Stimulated activated CD8-positive, alpha-beta memory T cell treated with anti-CD3 and anti-CD28 coated beads, Interleukin-4, amount 100 ng/mL, for 4 hours (primary cell): ENCODE results near the gene AP3S1.
"Not testable (repeated sequence)": the region's sequence is repeated elsewhere in the genome, so short reads cannot be mapped to it uniquely, and the experiment has no call there.

Source experiments
- DNase-seq, 2 donors: peaks; one replicate each; pipeline ENCODE4 v3.0.0-alpha.2; 2020; ENCODE audit warnings: low read depth in 2 of 2, low spot score in 1 of 2

AP3S1 gene

GRCh38 chr5:115869256-115869795, 27.6 kb downstream of the AP3S1 start:
- DNase-seq, result no peak

- no peak for DNase-seq
Measured at GRCh38 chr5:115872447-115872846, 30.7 kb downstream of the AP3S1 start.

DNA sequence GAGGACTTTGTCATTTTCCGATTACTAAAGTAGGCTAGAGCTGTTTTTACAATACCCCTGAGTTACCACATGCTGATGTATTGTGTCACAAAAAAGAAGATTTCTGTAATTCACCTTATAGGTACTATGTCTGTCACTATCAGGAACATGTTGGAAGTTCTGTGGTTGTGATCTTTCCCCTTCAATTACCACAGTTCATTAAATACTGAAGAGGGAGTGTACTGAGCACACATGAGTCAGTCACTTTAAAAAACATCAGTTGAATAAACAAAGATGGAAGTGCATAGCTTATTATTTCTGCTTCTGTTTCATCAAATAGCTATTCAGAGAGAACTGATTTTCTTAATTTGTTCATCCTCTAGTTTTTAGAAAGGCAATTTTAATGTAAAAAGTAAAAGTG, 31.7 kb downstream of the AP3S1 start:
- no peak for DNase-seq

DNA sequence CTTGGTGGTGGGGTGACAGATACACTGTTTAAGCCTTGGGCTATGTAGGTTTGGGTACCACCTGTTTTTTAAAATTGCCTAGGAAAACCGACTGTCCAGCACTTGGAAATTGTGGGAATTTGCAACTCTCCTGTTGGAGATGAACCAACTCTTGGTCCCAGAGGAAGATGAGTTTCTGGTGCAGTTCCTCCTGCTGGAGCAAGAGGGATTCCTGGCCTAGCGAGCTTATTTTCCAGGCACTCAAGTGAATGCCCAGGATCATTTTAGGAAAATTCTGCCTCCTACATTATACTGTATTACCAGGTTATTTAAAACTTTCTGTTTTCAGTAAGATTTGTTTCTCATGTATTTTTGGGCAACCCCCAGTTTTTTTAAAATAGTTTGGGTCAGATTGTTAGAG, 33.7 kb downstream of the AP3S1 start:
- no peak for DNase-seq

DNA sequence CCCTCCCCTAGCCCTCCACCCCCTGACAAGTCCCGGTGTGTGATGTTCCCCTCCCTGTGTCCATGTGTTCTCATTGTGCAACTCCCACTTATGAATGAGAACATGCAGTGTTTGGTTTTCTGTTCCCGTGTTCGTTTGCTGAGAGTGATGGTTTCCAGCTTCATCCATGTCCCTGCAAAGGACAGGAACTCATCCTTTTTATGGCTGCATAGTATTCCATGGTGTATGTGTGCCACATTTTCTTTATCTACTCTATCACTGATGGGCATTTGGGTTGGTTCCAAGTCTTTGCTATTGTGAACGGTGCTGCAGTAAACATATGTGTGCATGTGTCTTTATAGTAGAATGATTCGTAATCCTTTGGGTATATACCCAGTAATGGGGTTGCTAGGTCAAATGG, 35.6 kb downstream of the AP3S1 start:
- DNase-seq, result not testable (repeated sequence)

GRCh38 chr5:115882434-115882833, 40.7 kb downstream of the AP3S1 start:
- not testable (repeated sequence) for DNase-seq

DNA sequence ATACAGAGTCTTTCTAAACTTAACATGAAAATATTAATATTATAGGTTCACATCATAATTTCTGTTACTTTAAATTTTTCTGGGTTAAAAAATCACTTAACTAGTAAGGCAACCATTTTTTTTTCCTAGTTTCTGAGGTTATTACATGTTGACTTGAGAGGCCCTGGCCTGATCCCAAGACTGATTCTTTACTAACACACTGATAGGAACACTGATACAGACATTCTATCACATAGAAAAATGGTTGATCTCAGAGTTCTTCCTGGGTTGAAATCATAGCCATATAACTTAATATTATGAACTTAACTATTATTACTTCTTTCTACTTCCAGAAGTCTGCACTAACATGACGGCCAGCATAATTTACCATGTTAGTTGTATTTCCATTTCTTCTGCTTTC, 43.0 kb downstream of the AP3S1 start:
- no peak for DNase-seq

- DNase-seq, result not testable (repeated sequence)
Measured at GRCh38 chr5:115885208-115885607, 43.5 kb downstream of the AP3S1 start.

GRCh38 chr5:115888027-115888426, 46.3 kb downstream of the AP3S1 start:
- no peak for DNase-seq

GRCh38 chr5:115892021-115892420, 50.3 kb downstream of the AP3S1 start:
- DNase-seq, result no peak

- DNase-seq, result no peak
Measured at GRCh38 chr5:115894342-115894741, 52.6 kb downstream of the AP3S1 start.

- DNase-seq, result no peak
Measured at GRCh38 chr5:115895821-115896220, 54.1 kb downstream of the AP3S1 start.

DNA sequence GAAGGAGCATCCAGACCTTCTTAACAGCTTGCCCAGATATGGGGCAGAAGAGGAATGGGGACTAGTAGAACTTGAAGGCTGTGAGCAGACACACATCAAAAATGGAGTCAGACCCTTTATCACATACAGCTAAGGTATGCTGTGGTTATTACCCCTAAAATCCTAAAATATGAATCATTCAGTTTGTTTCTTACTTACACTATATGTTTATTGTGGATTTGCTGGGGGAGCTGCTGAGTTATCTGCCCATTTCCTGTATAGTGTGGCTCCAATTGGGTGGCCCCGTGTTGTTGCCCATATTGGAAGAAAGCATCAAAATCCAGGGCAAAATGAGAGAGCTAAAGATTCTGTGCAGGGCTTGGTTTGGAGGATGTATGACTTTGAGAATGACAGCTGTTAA, 56.9 kb downstream of the AP3S1 start:
- DNase-seq, result no peak

GRCh38 chr5:115907177-115907576, 65.4 kb downstream of the AP3S1 start:
- DNase-seq, result no peak

- DNase-seq, result not testable (repeated sequence)
Measured at GRCh38 chr5:115913623-115914400, 72.1 kb downstream of the AP3S1 start.

GRCh38 chr5:115920171-115920725, 78.5 kb downstream of the AP3S1 start:
- no peak for DNase-seq

DNA sequence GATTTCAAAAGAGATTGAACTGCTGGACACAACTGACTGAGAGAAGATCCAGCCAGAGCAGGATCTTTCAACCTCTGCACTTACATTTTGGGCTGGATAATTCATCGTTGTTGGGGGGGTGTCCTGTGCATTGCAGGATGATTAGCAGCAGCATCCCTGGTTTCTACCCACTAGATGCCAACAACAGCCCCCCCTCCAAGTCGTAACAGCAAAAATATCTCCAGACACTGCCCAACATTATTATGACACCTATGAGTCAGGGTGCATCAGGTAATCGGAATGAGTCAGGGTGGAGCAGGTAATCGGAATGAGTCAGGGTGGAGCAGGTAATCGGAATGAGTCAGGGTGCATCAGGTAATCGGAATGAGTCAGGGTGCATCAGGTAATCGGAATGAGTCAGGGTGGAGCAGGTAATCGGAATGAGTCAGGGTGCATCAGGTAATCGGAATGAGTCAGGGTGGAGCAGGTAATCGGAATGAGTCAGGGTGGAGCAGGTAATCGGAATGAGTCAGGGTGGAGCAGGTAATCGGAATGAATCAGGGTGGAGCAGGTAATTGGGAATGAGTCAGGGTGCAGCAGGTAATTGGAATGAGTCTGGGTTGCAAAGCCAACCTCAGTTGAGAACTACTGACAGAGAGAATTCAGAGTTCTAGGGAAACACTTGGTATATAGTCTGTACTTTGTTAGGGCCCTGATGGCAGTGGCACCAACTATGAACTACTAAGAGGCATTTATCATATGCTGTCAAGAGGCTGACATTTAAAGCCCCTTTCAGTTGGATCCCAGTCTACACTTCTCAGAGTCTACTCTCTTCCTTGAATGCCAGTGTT, 87.1 kb downstream of the AP3S1 start:
- DNase-seq, result not testable (repeated sequence)

- DNase-seq, result not testable (repeated sequence)
Measured at GRCh38 chr5:115930171-115930570, 88.4 kb downstream of the AP3S1 start.

DNA sequence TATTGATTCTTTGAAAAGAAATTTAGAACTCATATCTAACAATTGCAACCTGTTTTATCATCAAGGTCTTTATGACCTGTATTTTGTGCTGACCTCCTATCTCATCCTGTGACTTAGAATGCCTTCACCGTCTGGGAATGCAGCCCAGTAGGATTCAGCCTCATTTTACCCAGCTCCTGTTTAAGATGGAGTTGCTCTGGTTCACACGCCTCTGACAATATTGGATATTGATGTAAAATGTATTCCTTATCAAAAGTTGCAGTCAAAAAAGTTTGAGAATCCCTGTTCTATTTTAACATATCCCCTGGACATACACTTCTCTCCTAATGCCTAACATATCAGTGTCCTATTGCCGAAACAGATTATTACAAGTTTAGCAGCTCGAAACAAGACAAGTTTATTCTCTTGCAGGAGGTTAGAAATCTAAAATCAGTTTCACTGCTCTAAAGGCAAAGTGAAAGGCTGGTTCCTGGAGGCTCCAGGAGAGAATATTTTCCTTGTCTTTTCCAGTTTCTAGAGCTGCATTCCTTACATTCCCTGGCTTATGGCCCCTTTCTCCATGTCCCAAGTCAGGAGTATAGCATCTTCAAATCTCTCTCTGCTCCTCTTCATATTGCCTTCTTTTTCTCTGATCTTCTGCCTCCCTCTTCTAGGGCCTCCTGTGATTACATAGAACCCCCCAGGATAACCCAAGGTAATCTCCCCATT, 89.0 kb downstream of the AP3S1 start:
- no peak for DNase-seq

DNA sequence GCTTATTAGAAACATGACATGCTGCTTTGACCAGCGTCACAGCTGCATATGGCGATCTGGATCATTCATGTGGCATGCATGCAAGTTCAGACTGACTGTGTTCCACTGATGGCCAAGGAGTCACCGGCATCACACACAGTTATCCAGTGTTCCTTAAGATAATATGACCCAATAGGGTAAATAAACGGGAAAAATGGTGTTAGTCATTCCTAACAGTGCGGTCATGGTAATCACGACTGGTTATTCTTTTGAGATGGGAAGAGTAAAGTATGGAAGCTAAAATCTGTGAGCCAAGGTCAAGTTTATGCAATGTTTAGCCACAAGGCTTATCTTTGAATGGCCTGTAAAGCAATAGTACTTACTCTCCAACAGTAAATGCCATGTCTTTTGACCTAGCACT, 91.3 kb downstream of the AP3S1 start:
- no peak for DNase-seq

DNA sequence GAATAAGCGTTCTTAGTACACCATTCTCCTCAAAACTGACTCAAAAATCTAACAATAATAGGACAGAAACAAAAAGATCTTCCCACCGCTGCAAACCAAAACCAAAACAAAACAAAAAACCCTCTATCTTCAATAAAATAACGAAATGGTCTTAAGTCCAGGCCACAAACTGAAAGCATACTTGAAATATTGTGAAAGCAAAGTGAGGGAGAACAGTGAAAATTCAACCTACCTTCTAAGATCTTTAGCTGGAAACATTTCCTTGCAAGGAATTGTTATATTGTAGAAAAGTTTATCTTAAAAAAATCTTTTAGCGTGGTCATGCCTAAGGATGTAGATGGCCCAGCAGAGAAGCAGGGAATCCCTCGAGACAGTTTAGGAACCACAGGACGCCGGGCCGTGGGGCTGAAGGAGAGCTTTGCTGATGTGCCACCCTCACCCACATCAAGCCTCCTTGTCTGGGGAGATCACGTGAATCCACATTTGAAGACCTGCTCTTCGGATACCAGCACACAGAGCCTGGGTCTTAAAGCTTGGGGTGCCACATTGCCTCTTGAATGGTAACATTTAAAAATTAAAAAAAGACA, 92.7 kb downstream of the AP3S1 start:
- no peak for DNase-seq
